ES-I3 (cell line): ENCODE data around the gene LGALS8.
"Not testable (repeated sequence)": the region's sequence is repeated elsewhere in the genome, so short reads cannot be mapped to it uniquely, and the experiment has no call there.

Experiments
- H3K36me3 ChIP-seq: 2 replicates; pipeline ENCODE4 v1.6.1; 2013; ENCODE audit warnings: mild to moderate bottlenecking, low read length, control low read depth, moderate library complexity; ENCODE audit not compliant: insufficient read depth
- H3K4me1 ChIP-seq: 2 replicates; pipeline ENCODE4 v1.6.1; 2013; ENCODE audit warnings: mild to moderate bottlenecking, control low read depth, low read length; ENCODE audit not compliant: insufficient read depth
- H3K9ac ChIP-seq: 2 replicates; pipeline ENCODE4 v1.6.1; 2013; ENCODE audit warnings: low read depth, mild to moderate bottlenecking, low read length, moderate library complexity
- H3K9me3 ChIP-seq: 2 replicates; pipeline ENCODE4 v1.6.1; 2013; ENCODE audit warnings: mild to moderate bottlenecking, low read length, moderate library complexity; ENCODE audit not compliant: control insufficient read depth, insufficient read depth

The LGALS8 gene

DNA sequence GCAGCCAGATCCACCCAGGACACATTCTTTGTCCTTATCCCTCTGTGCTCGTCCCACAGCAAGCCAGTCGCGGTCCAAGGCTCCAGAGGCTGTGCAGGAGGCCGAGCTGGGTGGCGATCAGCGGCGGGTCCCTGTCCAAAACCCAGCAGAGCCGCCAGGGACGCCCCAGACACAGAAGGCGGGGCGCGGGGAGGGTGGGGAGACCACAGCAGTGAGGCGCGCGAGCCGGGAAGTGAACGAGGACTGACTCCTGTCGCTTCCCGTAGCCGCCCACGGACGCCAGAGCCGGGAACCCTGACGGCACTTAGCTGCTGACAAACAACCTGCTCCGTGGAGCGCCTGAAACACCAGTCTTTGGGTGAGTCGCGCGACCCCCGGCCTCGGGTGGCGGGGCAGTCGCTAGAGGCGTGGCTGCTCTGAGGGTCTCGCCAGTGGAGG is at the start of gene LGALS8:
Gene LGALS8, plus strand, starts transcription at position 279 of the 438 bp plus-strand sequence. CDS start 2,089 bp downstream, outside the sequence.
- Histone ChIP-seq H3K36me3 (no peaks in the 10 kb centered on the region; the same call in 1 of the 2 replicates), H3K4me1 (no peaks in the 10 kb centered on the region), H3K9ac (peak within 1 kb of the TSS; percentile 80), H3K9me3 (no peaks in the 10 kb centered on the region)

DNA sequence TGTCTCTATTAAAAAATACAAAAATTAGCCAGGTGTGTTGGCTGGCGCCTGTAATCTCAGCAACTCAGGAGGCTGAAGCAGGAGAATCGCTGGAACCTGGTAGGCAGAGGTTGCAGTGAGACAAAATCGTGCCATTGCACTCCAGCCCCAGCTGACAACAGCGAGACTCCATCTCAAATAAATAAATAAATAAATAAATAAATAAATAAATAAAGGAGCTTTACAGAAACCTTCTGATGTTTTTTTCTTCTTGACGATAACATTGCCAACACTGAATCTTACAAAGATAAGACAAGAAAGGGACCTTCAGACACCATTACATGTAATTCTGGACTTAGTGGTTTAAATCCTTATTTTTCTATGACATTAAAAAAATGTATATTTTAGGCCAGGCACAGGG is 47.8 kb upstream of the LGALS8 start:
- no peaks in the 10 kb centered on the region for H3K9me3 ChIP-seq
- H3K9ac ChIP-seq, result no peak overlapping the region
- no peaks in the 10 kb centered on the region for H3K36me3 ChIP-seq
- no peaks in the 10 kb centered on the region for H3K4me1 ChIP-seq

GRCh38 chr1:236480758-236481436 is 42.9 kb upstream of the LGALS8 start:
- no peaks in the 10 kb centered on the region for H3K4me1 ChIP-seq
- no peaks in the 10 kb centered on the region for H3K36me3 ChIP-seq
- H3K9ac ChIP-seq, result no peak overlapping the region
- H3K9me3 ChIP-seq, result no peaks in the 10 kb centered on the region

DNA sequence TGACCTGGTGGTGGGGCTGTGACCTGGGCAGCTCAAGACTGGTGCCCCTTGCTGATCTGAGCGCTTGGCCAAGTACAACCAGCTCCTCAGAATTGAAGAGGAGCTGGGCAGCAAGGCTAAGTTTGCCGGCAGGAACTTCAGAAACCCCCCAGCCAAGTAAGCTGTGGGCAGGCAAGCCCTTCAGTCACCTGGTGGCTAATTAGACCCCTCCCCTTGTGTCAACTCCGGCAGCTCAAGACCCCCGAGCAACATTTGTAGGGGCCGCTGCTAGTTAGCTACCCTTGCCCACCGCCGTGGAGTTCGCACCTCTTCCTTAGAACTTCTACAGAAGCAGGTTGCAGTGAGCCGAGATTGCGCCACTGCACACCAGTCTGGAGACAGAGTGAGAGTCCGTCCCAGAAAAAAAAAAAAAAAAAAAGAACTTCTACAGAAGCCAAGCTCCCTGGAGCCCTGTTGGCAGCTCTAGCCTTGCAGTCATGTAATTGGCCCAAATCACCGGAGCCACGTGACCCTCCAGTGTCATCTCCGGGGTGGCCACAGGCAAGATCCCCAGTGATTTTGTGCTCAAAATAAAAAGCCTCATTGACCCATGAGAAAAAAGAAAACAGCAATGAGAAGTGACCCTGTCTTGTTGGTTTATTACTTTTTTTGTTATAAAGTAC is 39.3 kb upstream of the LGALS8 start:
- no peak overlapping the region for H3K9ac ChIP-seq
- no peaks in the 10 kb centered on the region for H3K36me3 ChIP-seq
- no peaks in the 10 kb centered on the region; the same call in 1 of the 2 replicates for H3K4me1 ChIP-seq
- no peaks in the 10 kb centered on the region for H3K9me3 ChIP-seq

DNA sequence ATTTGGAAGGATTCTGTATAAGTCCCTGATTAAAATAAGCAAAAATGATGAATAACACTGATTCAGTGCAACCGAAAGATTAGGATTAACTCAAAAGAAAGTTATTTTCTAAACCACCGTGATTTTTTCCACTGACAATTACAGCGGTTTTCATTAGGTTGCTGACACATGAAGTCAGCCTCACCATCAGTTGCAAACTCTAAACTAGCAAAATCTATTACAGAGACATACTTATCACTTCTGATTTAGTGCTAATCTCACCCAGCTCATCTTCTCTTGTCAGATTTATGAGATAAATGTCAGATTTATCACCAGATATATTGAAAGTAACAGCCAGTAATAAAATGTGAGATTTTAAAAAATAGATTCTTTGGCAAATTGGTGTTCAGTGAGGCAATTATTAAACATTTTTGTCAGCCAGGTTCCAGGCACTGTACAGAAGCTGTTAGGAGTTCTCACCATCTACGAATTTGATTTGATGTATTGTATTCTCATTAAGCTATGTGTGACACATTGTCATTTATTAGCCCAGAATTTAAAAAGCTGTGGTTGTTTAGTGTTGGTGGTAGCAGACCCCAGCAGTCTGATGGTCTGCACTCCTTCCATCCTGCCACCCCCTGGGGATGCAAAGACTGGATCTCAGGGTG is 37.3 kb upstream of the LGALS8 start:
- Histone ChIP-seq H3K9ac (no peak overlapping the region), H3K4me1 (no peaks in the 10 kb centered on the region; the same call in 1 of the 2 replicates), H3K36me3 (no peaks in the 10 kb centered on the region), H3K9me3 (no peaks in the 10 kb centered on the region)

- not testable (repeated sequence) for H3K36me3 ChIP-seq, H3K4me1 ChIP-seq, H3K9ac ChIP-seq, H3K9me3 ChIP-seq
These were observed 34.6 kb upstream of the LGALS8 start for GRCh38 chr1:236489161-236489560.

DNA sequence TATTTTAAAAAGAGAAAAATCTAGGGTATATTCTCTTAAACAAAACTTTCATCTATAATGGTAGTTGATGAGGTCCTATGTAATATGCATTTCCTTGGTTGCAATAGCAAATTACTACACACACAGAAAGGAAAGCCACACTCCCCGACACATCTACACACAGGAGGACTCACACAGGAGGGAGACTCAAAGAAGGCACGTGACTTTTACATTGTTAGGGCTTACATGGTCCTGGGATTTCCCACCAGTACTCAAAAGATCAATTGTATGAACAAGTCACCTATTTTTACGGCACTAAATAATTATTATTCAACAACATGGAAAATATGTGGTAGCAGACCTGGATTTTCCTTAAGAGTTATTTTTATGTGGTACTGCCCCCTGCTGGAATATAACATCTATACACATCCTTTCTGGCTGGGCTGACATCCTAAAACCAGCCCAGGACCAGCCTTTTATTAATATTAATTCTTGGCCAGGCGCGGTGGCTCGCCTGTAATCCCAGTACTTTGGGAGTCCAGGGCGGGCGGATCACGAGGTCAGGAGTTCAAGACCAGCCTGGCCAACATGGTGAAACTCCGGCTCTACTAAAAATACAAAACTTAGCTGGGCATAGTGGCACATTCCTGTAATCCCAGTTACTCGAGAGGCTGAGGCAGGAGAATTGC is 33.9 kb upstream of the LGALS8 start:
- Histone ChIP-seq H3K9ac (no peak overlapping the region), H3K4me1 (peaks cover 4% of the 10 kb centered on the region), H3K9me3 (no peaks in the 10 kb centered on the region), H3K36me3 (no peaks in the 10 kb centered on the region)

DNA sequence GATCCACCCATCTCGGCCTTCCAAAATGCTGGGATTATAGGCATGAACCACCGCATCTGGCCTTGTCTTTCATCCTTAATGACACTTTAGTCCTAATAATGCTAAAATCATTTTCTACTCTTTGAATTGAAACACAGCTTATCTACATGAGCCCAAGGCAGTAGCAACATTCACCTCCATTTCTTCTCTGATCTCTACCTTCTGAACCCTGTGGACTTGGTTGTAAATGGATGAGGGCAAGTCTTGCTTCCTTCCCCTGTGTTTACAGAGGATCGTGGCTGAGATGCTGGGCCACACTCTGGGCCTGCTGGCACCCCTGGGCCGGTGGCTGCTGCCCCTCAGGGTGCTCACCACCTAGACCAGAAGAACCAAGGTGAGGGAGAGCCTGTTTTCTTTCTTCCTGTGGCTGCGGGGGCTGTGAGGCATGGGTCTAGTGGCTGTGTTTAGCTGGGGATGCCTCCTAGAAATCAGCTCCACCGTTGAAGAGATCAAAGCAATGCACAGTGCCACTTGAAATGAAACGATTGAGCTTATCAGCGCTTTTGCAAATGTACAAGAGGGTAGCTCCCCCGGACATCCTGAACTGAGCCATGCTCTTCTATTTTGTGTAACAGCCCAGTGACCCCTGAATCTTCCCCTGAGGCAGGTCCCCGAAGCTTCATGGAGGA is 32.2 kb upstream of the LGALS8 start:
- no peaks in the 10 kb centered on the region for H3K9me3 ChIP-seq
- peaks cover 8% of the 10 kb centered on the region for H3K4me1 ChIP-seq
- no peak overlapping the region for H3K9ac ChIP-seq
- H3K36me3 ChIP-seq, result no peaks in the 10 kb centered on the region

DNA sequence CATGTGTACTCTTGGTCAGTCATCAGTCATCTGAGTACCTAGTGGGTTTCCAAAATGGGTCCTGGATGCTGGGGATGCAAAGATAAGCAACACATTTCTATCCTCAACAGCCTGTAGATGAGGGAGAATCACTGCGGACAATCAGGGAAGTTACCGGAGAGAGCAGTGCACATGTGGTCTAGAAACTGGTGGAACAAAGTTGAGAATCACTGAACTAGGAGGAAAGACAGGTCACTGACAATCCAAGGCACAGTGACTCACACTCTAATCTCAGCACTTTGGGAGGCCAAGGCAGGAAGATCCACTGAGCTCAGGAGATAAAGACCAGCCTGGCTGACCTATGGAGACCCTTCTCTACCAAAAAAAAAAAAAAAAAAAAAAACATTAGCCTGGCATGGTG is 31.4 kb upstream of the LGALS8 start:
- Histone ChIP-seq H3K9me3 (no peaks in the 10 kb centered on the region), H3K4me1 (peaks cover 9% of the 10 kb centered on the region), H3K9ac (no peak overlapping the region), H3K36me3 (no peaks in the 10 kb centered on the region)

DNA sequence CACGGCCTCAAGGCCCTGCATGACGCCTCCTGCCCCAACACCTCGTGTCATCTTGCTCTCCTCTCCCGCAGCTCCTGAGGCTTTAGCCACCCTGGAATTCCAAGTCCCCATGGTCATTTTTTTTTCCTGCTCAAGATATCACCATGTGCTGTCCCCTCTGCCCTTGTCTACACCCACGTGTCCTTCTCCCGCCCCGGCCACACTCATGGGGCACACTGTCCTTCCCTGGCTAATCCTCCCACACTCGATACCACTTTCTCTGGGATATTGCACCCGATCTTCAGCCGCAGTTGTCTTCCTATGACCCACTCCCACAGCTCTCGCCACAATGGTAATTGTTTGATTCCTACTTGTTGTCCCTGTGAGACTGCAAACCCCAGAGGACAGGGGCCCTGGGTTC is 29.7 kb upstream of the LGALS8 start:
- Histone ChIP-seq H3K36me3 (no peaks in the 10 kb centered on the region), H3K9ac (no peak overlapping the region), H3K9me3 (no peaks in the 10 kb centered on the region), H3K4me1 (peaks cover 9% of the 10 kb centered on the region)

DNA sequence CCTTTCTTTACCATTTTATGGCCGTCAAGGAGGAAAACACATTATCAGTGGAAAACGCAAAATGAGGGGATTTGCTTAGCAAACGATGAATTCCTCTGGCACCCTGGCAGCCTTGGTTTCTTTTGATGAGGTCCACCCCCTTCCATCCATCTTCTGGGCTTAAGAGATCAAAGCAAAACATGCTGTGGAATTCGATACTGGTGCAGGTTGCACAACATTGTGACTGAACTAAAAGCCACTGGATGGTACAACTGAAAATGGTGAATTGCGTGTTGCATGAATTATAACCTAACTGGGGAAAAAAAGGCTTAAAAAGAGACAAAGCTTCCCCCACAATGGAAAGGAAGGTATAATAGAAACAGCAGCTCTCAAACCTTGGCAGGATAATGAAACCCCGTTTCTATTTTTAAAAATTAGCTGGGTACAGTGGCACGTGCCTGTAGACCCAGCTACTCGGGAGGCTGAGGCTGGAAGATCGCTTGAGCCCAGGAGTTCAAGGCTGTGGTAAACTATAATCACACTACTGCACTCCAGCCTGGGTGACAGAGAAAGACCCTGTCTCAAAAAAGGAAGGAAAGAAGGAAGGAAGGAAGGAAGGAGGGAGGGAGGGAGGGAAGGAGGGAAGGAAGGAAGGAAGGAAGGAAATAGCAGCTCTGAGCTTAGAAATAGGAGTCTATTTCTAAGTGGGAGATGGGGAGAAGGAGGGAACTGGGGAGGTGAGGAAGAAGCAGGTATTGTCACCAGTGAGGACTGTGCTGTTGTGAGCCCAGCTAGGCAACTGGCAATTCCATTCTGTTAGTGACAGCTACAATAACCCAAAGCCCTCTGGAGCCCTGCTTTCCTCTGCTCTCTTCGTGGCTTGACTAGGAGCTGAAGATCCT is 29.0 kb upstream of the LGALS8 start:
- Histone ChIP-seq H3K4me1 (peaks cover 9% of the 10 kb centered on the region), H3K9ac (no peak overlapping the region), H3K36me3 (no peaks in the 10 kb centered on the region), H3K9me3 (no peaks in the 10 kb centered on the region)

DNA sequence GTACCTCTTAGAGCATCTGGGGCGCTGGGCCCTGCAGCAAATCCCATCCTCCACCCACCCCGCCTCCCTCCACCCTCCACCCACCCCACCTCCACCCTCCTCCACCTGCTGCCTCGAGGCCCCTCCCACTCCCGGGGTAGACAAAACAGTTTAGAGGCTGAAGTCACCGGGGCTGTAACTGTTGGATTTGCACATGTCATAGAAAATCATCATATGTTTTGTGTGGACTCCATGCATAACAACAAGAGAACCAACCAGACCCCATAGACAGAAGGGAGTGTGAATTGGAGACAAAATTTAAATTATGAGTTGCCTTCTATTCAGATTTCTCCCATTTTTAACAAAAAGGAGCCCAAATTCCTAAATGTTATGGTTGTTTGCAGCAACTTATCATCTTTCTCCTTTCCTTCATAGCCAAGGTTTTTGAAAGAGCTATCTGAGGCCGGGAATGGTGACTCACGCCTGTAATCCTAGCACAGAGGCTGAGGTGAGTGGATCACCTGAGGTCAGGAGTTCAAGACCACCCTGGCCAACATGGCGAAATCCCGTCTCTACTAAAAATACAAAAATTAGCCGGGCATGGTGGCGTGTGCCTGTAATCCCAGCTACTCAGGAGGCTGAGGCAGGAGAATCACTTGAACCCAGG is 28.2 kb upstream of the LGALS8 start:
- Histone ChIP-seq H3K9ac (no peak overlapping the region), H3K9me3 (no peaks in the 10 kb centered on the region), H3K4me1 (peaks cover 9% of the 10 kb centered on the region), H3K36me3 (no peaks in the 10 kb centered on the region)

DNA sequence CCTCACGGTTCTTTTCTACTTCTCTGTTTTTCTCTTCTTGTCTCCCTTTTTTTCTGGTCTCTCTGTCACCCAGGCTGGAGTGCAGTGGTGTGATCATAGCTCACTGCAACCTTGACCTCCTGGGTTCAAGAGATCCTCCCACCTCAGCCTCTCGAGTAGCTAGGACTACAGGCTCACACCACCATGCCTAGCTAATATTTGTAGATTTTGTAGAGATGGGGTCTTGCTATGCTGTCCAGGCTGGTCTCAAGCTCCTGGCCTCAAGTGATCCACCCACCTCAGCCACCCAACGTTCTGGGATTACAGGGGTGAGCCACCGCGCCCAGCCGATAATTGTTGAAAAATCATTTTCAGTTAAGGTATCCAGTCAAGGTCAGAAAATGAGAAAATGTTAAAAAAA is 25.9 kb upstream of the LGALS8 start:
- H3K4me1 ChIP-seq, result peaks cover 9% of the 10 kb centered on the region
- no peaks in the 10 kb centered on the region for H3K9me3 ChIP-seq
- no peak overlapping the region for H3K9ac ChIP-seq
- no peaks in the 10 kb centered on the region for H3K36me3 ChIP-seq
